Fibroblast of pulmonary artery (primary cell): Measurements from ENCODE around the gene MTUS2.

ENCODE experiments used
- DNase-seq: peaks from one replicate; pipeline ENCODE4 v3.0.0-alpha.2; 2010; ENCODE audit warnings: low read depth
- H3K4me3 ChIP-seq: replicated peaks from 2 replicates; pipeline ENCODE4 v1.5.1; 2011; ENCODE audit warnings: low read depth, mild to moderate bottlenecking, control low read depth, low read length, moderate library complexity
- CTCF ChIP-seq: IDR thresholded peaks from 2 replicates; pipeline ENCODE4 v1.5.1; 2011; ENCODE audit warnings: mild to moderate bottlenecking, control low read depth, low read length, inconsistent platforms; ENCODE audit errors: missing control alignments

Gene MTUS2

GRCh38 chr13:29501674-29502073 lies 681.5 kb downstream of the MTUS2 start:
- H3K4me3 ChIP-seq: no peak overlapping the region
- no peak for DNase-seq
- no peak for TF ChIP-seq CTCF

GRCh38 chr13:29502391-29503008 lies 682.4 kb downstream of the MTUS2 start:
- no peak for TF ChIP-seq CTCF
- H3K4me3 ChIP-seq: no peak overlapping the region
- DNase-seq: no peak

GRCh38 chr13:29503041-29503837 lies 683.1 kb downstream of the MTUS2 start:
- no peak for TF ChIP-seq CTCF
- H3K4me3 ChIP-seq: no peak overlapping the region

GRCh38 chr13:29504691-29505090 lies 684.6 kb downstream of the MTUS2 start:
- no peak for DNase-seq
- TF ChIP-seq CTCF: no peak
- H3K4me3 ChIP-seq: no peak overlapping the region

More at GRCh38 chr13:29503041-29503837, 683.1 kb downstream of the MTUS2 start:
- DNase-seq: no peak

GRCh38 chr13:29505511-29505910 lies 685.4 kb downstream of the MTUS2 start:
- no peak for DNase-seq
- TF ChIP-seq CTCF: no peak
- no peak overlapping the region for H3K4me3 ChIP-seq

GRCh38 chr13:29505950-29506349 lies 685.8 kb downstream of the MTUS2 start:
- no peak overlapping the region for H3K4me3 ChIP-seq
- TF ChIP-seq CTCF: no peak
- no peak for DNase-seq
